Lower leg skin (tissue), 4 donors: ENCODE results near the gene PTGES2. TPM values are rescaled to one million over a fixed set of nuclear protein-coding genes. Genes with fewer than 3 reads are reported as not detected.
A peak's percentile ranks its signal among the peaks of the same experiment; 100 is the strongest.

ENCODE experiments used
- DNase-seq, 2 donors: peaks; one replicate each; pipeline ENCODE4 v3.0.0-alpha.2; 2019; ENCODE audit warnings: low spot score in 2 of 2
- H3K4me3 ChIP-seq: fragments of 200-600 bp; sonication (generic); 2 replicates; pipeline ENCODE4 v1.5.1; 2017; ENCODE audit warnings: mild to moderate bottlenecking, low read depth; ENCODE audit not compliant: poor library complexity, severe bottlenecking
- POLR2A ChIP-seq, 2 donors: fragments of 450-650 bp; IDR thresholded peaks; one replicate each; pipeline ENCODE4 v1.6.1; 2016 to 2017; ENCODE audit warnings: antibody characterized with exemption in 2 of 2, mild to moderate bottlenecking in 1 of 2, moderate library complexity in 1 of 2
- WGBS, 2 donors: methylation state at CpG; one replicate each; pipeline ENCODE4 v1.1.5; 2018; 5-methylcytosine and 5-hydroxymethylcytosine counted together
- intact Hi-C: fragments of 100-400 bp; cut with DNase I; formaldehyde crosslinking; loops from one replicate; pipeline ENCODE4 v1.15.0; 2023; ENCODE audit warnings: low total_unique reads
- total RNA-seq, 4 donors: library from RNA; depleted of rRNA; stranded (reverse); fragments of >200 nt; gene quantifications; one replicate each; pipeline ENCODE4 v1.1.0, GENCODE V29; 2016
- TF ChIP-seq, protein P1 (sequence below), 3 donors: fragments of 450-650 bp; IDR thresholded peaks; one replicate each; pipeline ENCODE4 v1.5.1; 2016; ENCODE audit warnings: antibody characterized with exemption in 3 of 3, mild to moderate bottlenecking in 3 of 3, moderate library complexity in 2 of 3

PTGES2 gene
- total RNA-seq, 4 donors from 2014 or later, result 32.6 to 66.5 (median 56.3) TPM

DNA sequence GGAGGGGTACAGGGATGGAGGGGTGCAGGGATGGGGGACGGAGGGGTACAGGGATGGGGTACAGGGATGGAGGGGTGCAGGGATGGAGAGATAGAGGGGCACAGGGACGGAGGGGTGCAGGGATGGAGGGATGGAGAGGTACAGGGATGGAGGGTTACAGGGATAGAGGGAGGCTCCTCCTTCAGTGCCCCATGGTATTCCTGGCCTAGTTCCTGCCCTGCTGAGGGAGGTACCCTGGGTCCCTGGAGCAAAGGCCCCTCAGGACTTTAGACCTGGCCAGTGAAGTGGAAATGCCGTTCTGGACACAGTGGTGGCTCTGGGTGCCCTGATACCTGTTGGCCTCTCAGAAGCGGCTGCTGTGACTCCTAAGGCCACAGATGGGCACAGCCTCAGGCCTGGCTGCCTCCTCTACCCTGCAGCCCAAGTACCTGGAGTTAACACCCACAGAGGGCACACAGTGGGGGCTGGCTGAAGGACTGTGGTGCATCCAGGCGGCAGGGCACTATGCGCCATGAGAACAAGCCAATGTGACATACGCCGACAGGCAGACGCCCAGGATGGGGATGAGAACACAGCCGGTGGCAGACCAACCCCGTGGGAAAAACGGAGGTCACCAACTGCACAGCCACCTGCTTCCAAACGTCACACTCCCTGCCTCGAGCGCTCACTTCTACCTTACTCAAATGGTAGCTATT is 8.4 kb downstream of the PTGES2 start:
- DNase-seq, result no peak
- TF ChIP-seq, protein P1, sequence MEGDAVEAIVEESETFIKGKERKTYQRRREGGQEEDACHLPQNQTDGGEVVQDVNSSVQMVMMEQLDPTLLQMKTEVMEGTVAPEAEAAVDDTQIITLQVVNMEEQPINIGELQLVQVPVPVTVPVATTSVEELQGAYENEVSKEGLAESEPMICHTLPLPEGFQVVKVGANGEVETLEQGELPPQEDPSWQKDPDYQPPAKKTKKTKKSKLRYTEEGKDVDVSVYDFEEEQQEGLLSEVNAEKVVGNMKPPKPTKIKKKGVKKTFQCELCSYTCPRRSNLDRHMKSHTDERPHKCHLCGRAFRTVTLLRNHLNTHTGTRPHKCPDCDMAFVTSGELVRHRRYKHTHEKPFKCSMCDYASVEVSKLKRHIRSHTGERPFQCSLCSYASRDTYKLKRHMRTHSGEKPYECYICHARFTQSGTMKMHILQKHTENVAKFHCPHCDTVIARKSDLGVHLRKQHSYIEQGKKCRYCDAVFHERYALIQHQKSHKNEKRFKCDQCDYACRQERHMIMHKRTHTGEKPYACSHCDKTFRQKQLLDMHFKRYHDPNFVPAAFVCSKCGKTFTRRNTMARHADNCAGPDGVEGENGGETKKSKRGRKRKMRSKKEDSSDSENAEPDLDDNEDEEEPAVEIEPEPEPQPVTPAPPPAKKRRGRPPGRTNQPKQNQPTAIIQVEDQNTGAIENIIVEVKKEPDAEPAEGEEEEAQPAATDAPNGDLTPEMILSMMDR (IDR thresholded peaks at IDR 0.05), result no peak
- TF ChIP-seq POLR2A (IDR thresholded peaks at IDR 0.05), result no peak
- WGBS, 2 donors, result 74 to 77% methylated on average over 13 to 15 of the region's 15 CpGs
- H3K4me3 ChIP-seq, result no peak overlapping the region
- intact Hi-C loops, result loop anchor here (5.0 kb wide), 1 partner anchor 172 kb away; no protein-coding TSS in a partner anchor

DNA sequence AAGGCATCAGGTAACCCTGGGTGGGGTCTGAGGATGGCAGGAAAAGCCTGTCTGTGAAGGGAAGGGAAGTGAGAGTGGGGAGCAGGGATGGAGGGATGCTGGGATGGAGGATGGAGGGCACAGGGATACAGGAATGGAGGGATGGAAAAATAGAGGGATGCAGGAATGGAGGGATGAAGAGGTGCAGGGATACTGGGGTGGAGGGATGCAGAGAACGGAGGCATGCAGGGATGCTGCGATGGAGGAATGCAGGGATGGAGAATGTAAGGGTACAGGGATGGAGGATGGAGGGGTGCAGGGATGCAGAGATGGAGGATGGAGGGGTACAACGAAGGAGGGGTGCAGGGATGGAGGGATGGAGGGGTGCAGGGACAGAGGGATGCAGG is 9.1 kb downstream of the PTGES2 start:
- intact Hi-C loops, result loop anchor here (5.0 kb wide), 1 partner anchor 171 kb away; no protein-coding TSS in a partner anchor
- no peak for DNase-seq
- no peak overlapping the region for H3K4me3 ChIP-seq
- WGBS, 2 donors, result 50 to 62% methylated on average over 3 of the region's 3 CpGs
- TF ChIP-seq, protein P1 (IDR thresholded peaks at IDR 0.05), result no peak
- TF ChIP-seq POLR2A (IDR thresholded peaks at IDR 0.05), result no peak

DNA sequence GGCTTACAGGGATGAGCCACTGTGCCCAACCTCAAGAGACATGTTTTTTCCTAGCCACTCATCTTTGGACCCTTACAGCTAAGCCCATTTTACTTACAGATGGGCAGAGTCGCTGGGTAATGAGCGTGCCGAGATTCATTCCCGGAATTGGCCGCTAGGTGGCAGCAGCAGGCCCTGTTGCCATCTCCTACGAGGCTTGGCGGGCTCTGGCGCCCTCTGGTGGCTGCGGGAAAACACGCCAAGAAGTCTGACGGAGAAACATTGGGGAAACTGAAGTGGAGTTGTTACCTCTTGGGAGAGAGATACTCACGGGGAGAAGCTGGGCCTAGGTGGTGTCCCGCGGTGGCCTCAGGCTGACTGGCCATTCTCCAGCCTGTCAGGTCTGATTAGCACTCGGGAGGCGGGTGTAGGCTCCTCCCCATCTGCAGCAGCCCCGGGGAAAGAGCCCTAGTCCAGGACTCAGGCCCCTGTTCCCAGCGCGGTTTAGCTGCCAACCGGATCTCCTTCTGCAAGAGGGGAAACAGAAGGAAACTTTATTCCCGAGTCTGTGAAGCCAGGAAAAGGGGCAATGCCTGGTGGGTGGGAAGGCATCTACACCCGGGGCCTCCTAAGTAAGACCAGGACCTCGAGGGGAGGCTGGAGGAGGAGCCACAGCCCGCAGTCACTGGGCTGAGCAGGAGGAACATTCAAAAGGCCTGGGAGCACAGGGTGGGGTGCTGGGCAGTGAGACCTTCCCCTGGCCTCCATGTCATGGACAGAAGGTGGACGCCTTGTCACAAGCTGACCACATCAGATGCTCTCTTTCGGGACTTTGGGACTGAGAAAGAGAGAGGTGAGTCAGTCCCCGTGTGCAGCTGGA is 9.7 kb downstream of the PTGES2 start:
- intact Hi-C loops, result loop anchor here (5.0 kb wide), 1 partner anchor 171 kb away; no protein-coding TSS in a partner anchor
- TF ChIP-seq, protein P1 (IDR thresholded peaks at IDR 0.05), result peak in 2 of 3 donors; percentile 62 to 100
- TF ChIP-seq POLR2A (IDR thresholded peaks at IDR 0.05), result no peak
- DNase-seq, result peak; percentile 90 to 99
- 8 to 11% methylated on average over 27 of the region's 27 CpGs for WGBS, 2 donors
- no peak overlapping the region for H3K4me3 ChIP-seq

- H3K4me3 ChIP-seq, result no peak overlapping the region
- WGBS, 2 donors, result 87 to 89% methylated on average over 16 of the region's 16 CpGs
- intact Hi-C loops, result loop anchor here (5.0 kb wide), 1 partner anchor 169 kb away; no protein-coding TSS in a partner anchor
- TF ChIP-seq, protein P1 (IDR thresholded peaks at IDR 0.05), result no peak
- TF ChIP-seq POLR2A (IDR thresholded peaks at IDR 0.05), result no peak
- DNase-seq, result peak in 1 of 2 donors; percentile 85
Observed at GRCh38 chr9:128116104-128117083, 11.1 kb downstream of the PTGES2 start.
